SU-DHL-6 (cell line): ENCODE results near the gene ZNF92.

Experiments
- CTCF ChIP-seq: fragments of 200-600 bp; sonication (generic); IDR thresholded peaks from one replicate; pipeline ENCODE4 v1.5.1; 2017; ENCODE audit warnings: antibody characterized with exemption, mild to moderate bottlenecking, low read length, moderate library complexity; ENCODE audit not compliant: insufficient read depth, poor library complexity, severe bottlenecking
- EZH2phosphoT487 ChIP-seq: fragments of 200-600 bp; sonication (generic), shearing (Covaris generic); conservative IDR thresholded peaks from 2 replicates; pipeline ENCODE4 v1.6.1; 2018; ENCODE audit warnings: mild to moderate bottlenecking, antibody characterized with exemption, low read length, moderate library complexity, mixed read lengths

GRCh38 chr7:65339257-65339656 is 34.4 kb upstream of the ZNF92 start:
- no peak for TF ChIP-seq CTCF
- no peak for TF ChIP-seq EZH2phosphoT487
